Left lung (tissue), 10 donors: ENCODE results near the gene ADIG. TPM values are rescaled to one million over a fixed set of nuclear protein-coding genes. Genes with fewer than 3 reads are reported as not detected.

Experiments used
- ATAC-seq: fragments of 200-7000 bp; cut with Tn5 transposase; one replicate; pipeline ENCODE4 v1.9.1; 2020; ENCODE audit warnings: moderate library complexity
- DNase-seq, 4 donors: peaks; one replicate each; pipeline ENCODE4 v3.0.0-alpha.2; 2013 to 2020
- H3K27ac ChIP-seq, 2 donors: fragments of 200-600 bp; sonication (generic) in 1 of 2; one replicate each; pipeline versions ENCODE4 v1.5.0 to v1.8.0; 2020 to 2021
- H3K27me3 ChIP-seq, 2 donors: fragments of 200-600 bp; sonication (generic) in 1 of 2; one replicate each; pipeline versions ENCODE4 v1.5.0 to v1.8.0; 2020 to 2021
- H3K36me3 ChIP-seq, 2 donors: fragments of 200-600 bp; sonication (generic) in 1 of 2; one replicate each; pipeline versions ENCODE4 v1.5.0 to v1.8.0; 2020 to 2021
- H3K4me1 ChIP-seq, 2 donors: fragments of 200-600 bp; one replicate each; pipeline ENCODE4 v1.8.0; 2021
- H3K4me3 ChIP-seq, 2 donors: fragments of 200-600 bp; sonication (generic) in 1 of 2; one replicate each; pipeline versions ENCODE4 v1.5.0 to v1.8.0; 2020 to 2021; ENCODE audit warnings: mild to moderate bottlenecking in 1 of 2
- H3K9me3 ChIP-seq, 2 donors: fragments of 200-600 bp; sonication (generic) in 1 of 2; one replicate each; pipeline versions ENCODE4 v1.5.0 to v1.8.0; 2020 to 2021
- CTCF ChIP-seq, 2 donors: fragments of 200-600 bp; sonication (generic) in 1 of 2; IDR thresholded peaks; one replicate each; pipeline versions ENCODE4 v1.5.0 to v1.8.0; 2021; ENCODE audit warnings: antibody characterized with exemption in 2 of 2
- intact Hi-C, 2 donors: fragments of 100-400 bp; cut with DNase I; formaldehyde crosslinking; loops; one replicate each; pipeline versions ENCODE4 v1.11.2 to v1.14.2; 2022
- polyA plus RNA-seq, 6 donors: library from polyadenylated mRNA; unstranded; fragments of 120-200 nt; gene quantifications; one replicate each; pipeline ENCODE4 v1.2.1, GENCODE V29; 2013; ENCODE audit not compliant: insufficient read length in 6 of 6
- total RNA-seq, 2 donors: library from RNA; stranded (reverse); fragmentation: NEBNext Ultra II Directional; extraction: Animal tissue kit (Norgen Biotek cat#: 25700); gene quantifications; one replicate each; pipeline ENCODE4 v1.2.1, GENCODE V29; 2021
- donor health status: DM: no; HTN: yes; CAD: no.
- donor health status: DM: no; HTN: no; CAD: no.

ADIG gene
- total and polyA plus RNA-seq, 8 donors, result not detected

GRCh38 chr20:38612751-38613515 lies 31.9 kb downstream of the ADIG start:
- intact Hi-C loops, result no loop called here
- Histone ChIP-seq H3K36me3 (no peaks in the 10 kb centered on the region), H3K4me3 (no peak overlapping the region), H3K9me3 (no peaks in the 10 kb centered on the region), H3K27me3 (peaks cover 0 to 34% of the 10 kb centered on the region in 2 donors), H3K27ac (no peak overlapping the region), H3K4me1 (no peaks in the 10 kb centered on the region)
- no peak for ATAC-seq
- no peak for DNase-seq
- TF ChIP-seq CTCF (IDR thresholded peaks at IDR 0.05), result no peak

GRCh38 chr20:38615283-38615682 lies 34.3 kb downstream of the ADIG start:
- H3K4me1 ChIP-seq, result no peaks in the 10 kb centered on the region
- H3K27ac ChIP-seq, result no peak overlapping the region
- no peak for TF ChIP-seq CTCF (IDR thresholded peaks at IDR 0.05)
- H3K9me3 ChIP-seq, result no peaks in the 10 kb centered on the region
- H3K4me3 ChIP-seq, result no peak overlapping the region
- peaks cover 0 to 54% of the 10 kb centered on the region in 2 donors for H3K27me3 ChIP-seq
- intact Hi-C loops, result no loop called here
- ATAC-seq, result no peak
- DNase-seq, result no peak
- H3K36me3 ChIP-seq, result no peaks in the 10 kb centered on the region

- no peak for TF ChIP-seq CTCF (IDR thresholded peaks at IDR 0.05)
- H3K36me3 ChIP-seq, result no peaks in the 10 kb centered on the region
- no peak for DNase-seq
- H3K27me3 ChIP-seq, result peaks cover 0 to 61% of the 10 kb centered on the region in 2 donors
- H3K9me3 ChIP-seq, result no peaks in the 10 kb centered on the region
- H3K4me3 ChIP-seq, result no peak overlapping the region
- ATAC-seq, result no peak
- intact Hi-C loops, result no loop called here
- H3K4me1 ChIP-seq, result no peaks in the 10 kb centered on the region
- H3K27ac ChIP-seq, result no peak overlapping the region
Observed at GRCh38 chr20:38616457-38616856, 35.5 kb downstream of the ADIG start.

GRCh38 chr20:38617011-38617829 lies 36.2 kb downstream of the ADIG start:
- peaks cover 0 to 61% of the 10 kb centered on the region in 2 donors for H3K27me3 ChIP-seq
- ATAC-seq, result no peak
- no peak for TF ChIP-seq CTCF (IDR thresholded peaks at IDR 0.05)
- no peak overlapping the region for H3K4me3 ChIP-seq
- H3K27ac ChIP-seq, result no peak overlapping the region
- no peak for DNase-seq
- H3K36me3 ChIP-seq, result no peaks in the 10 kb centered on the region
- intact Hi-C loops, result no loop called here
- H3K9me3 ChIP-seq, result no peaks in the 10 kb centered on the region
- no peaks in the 10 kb centered on the region for H3K4me1 ChIP-seq

- H3K36me3 ChIP-seq, result no peaks in the 10 kb centered on the region
- no peak overlapping the region for H3K4me3 ChIP-seq
- ATAC-seq (no peak), DNase-seq (no peak)
- intact Hi-C loops, result no loop called here
- H3K27me3 ChIP-seq, result peaks cover 0 to 60% of the 10 kb centered on the region in 2 donors
- no peak for TF ChIP-seq CTCF (IDR thresholded peaks at IDR 0.05)
- no peaks in the 10 kb centered on the region for H3K4me1 ChIP-seq
- no peak overlapping the region for H3K27ac ChIP-seq
- no peaks in the 10 kb centered on the region for H3K9me3 ChIP-seq
Observed at GRCh38 chr20:38617830-38618196, 36.8 kb downstream of the ADIG start.
